Caco-2 (cell line): ENCODE data around the gene SUV39H2. TPM values are rescaled to one million over a fixed set of nuclear protein-coding genes. Genes with fewer than 3 reads are reported as not detected.
A peak's percentile ranks its signal among the peaks of the same experiment; 100 is the strongest.

ENCODE experiments used
- BruUV-seq: library from RNA; stranded (reverse); fragments of 400-500 nt; replicated peaks from 2 replicates; lab custom pipeline; 2021; lab: Mats Ljungman, UMichigan
- CTCF ChIA-PET: fragments of 300-600 bp; sonication (Branson Sonifier 250); formaldehyde crosslinking; loops from one replicate; lab custom pipeline; 2022; ENCODE audit warnings: antibody characterized with exemption; lab: Charles Lee
- POLR2A ChIA-PET: fragments of 300-600 bp; sonication (Branson Sonifier 250); formaldehyde crosslinking; loops from one replicate; lab custom pipeline; 2022; ENCODE audit warnings: antibody characterized with exemption; lab: Charles Lee
- DNase-seq, 2 experiments: peaks; one replicate each; pipeline versions ENCODE4 v3.0.0 to v3.0.0-alpha.2; 2020 to 2022
- H3K27me3 ChIP-seq: replicated peaks from 2 replicates; pipeline ENCODE4 v1.6.0; 2011; ENCODE audit warnings: low read length; ENCODE audit not compliant: control insufficient read depth, insufficient read depth
- H3K36me3 ChIP-seq: 2 replicates; pipeline ENCODE4 v1.5.1; 2011; ENCODE audit warnings: low read length; ENCODE audit not compliant: control insufficient read depth, insufficient read depth
- H3K4me1 ChIP-seq: fragments of 250-450 bp; sonication (Bioruptor Pico); 2 replicates; pipeline ENCODE4 v1.5.1; 2020; ENCODE audit warnings: mild to moderate bottlenecking
- H3K4me3 ChIP-seq: 2 replicates; pipeline ENCODE4 v1.5.1; 2011; ENCODE audit warnings: low read depth, mild to moderate bottlenecking, control low read depth, low read length
- H3K9me3 ChIP-seq: fragments of 250-450 bp; sonication (Bioruptor Pico); 2 replicates; pipeline ENCODE4 v1.5.1; 2020; ENCODE audit warnings: mild to moderate bottlenecking, moderate library complexity
- H3K27ac Mint-ChIP-seq: one replicate; pipeline ENCODE4 v1.8.0; 2022; ENCODE audit warnings: mixed read lengths; ENCODE audit not compliant: unreplicated experiment
- H3K27me3 Mint-ChIP-seq: one replicate; pipeline ENCODE4 v1.8.0; 2022; ENCODE audit warnings: mixed read lengths; ENCODE audit not compliant: insufficient read depth, unreplicated experiment
- H3K36me3 Mint-ChIP-seq: one replicate; pipeline ENCODE4 v1.8.0; 2022; ENCODE audit warnings: mild to moderate bottlenecking, mixed read lengths; ENCODE audit not compliant: insufficient read depth, unreplicated experiment
- H3K4me1 Mint-ChIP-seq: one replicate; pipeline ENCODE4 v1.8.0; 2022; ENCODE audit warnings: low read depth, mixed read lengths; ENCODE audit not compliant: unreplicated experiment
- H3K4me3 Mint-ChIP-seq: one replicate; pipeline ENCODE4 v1.8.0; 2022; ENCODE audit warnings: mild to moderate bottlenecking, moderate library complexity, mixed read lengths; ENCODE audit not compliant: unreplicated experiment
- H3K9me3 Mint-ChIP-seq: one replicate; pipeline ENCODE4 v1.8.0; 2022; ENCODE audit warnings: mixed read lengths; ENCODE audit not compliant: unreplicated experiment
- intact Hi-C: fragments of 100-400 bp; cut with micrococcal nuclease; formaldehyde crosslinking; loops from one replicate; pipeline ENCODE4 v1.10.0; 2022; ENCODE audit not compliant: unreplicated experiment
- total RNA-seq: library from RNA; stranded (reverse); gene quantifications from 2 replicates; pipeline ENCODE4 v1.2.3, GENCODE V29; 2022
- TF ChIP-seq, protein P1 (sequence below), 2 experiments: fragments of 200-600 bp in 1 of 2; IDR thresholded peaks; 1 replicate in 1 of 2; 2 replicates in 1 of 2; pipeline versions ENCODE4 v1.5.1 to v1.8.0; 2011 to 2022; ENCODE audit warnings: antibody characterized with exemption in 1 of 2, control low read depth in 1 of 2, inconsistent platforms in 1 of 2, low read depth in 1 of 2, low read length in 1 of 2, mild to moderate bottlenecking in 1 of 2, moderate library complexity in 1 of 2; ENCODE audit not compliant: insufficient read depth in 1 of 2, severe bottlenecking in 1 of 2, unreplicated experiment in 1 of 2

SUV39H2 gene
- total RNA-seq, 1 experiment from 2014 or later = 60.4 TPM

DNA sequence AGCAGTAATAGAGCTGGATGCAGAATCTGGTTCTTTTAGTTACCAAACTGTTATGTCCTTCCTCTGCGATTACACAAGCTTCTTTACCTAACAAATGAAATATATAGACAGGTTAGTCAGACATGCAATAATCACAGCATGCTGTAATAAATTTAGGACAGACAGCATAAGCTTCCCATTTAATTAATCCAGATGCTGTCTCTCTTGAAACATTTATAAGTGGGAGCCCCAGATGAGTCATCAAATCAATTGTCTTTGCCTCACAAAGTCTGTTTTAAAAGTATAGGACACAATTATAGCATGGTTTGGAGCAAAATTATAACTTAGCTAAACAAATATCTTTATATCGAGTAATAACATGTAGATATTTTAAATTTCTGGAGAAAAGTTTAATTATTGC, 42.5 kb upstream of the SUV39H2 start:
- peaks cover 15% of the 10 kb centered on the region for H3K4me1 Mint-ChIP-seq
- TF ChIP-seq, protein P1, sequence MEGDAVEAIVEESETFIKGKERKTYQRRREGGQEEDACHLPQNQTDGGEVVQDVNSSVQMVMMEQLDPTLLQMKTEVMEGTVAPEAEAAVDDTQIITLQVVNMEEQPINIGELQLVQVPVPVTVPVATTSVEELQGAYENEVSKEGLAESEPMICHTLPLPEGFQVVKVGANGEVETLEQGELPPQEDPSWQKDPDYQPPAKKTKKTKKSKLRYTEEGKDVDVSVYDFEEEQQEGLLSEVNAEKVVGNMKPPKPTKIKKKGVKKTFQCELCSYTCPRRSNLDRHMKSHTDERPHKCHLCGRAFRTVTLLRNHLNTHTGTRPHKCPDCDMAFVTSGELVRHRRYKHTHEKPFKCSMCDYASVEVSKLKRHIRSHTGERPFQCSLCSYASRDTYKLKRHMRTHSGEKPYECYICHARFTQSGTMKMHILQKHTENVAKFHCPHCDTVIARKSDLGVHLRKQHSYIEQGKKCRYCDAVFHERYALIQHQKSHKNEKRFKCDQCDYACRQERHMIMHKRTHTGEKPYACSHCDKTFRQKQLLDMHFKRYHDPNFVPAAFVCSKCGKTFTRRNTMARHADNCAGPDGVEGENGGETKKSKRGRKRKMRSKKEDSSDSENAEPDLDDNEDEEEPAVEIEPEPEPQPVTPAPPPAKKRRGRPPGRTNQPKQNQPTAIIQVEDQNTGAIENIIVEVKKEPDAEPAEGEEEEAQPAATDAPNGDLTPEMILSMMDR (IDR thresholded peaks at IDR 0.05; ENCODE audit: insufficient read depth in 1 of 2, low read depth in 1 of 2, low read length in 1 of 2, severe bottlenecking in 1 of 2, unreplicated experiment in 1 of 2) = no peak
- Histone ChIP-seq H3K27me3 (no peaks in the 10 kb centered on the region), H3K4me3 (no peak overlapping the region), H3K36me3 (no peaks in the 10 kb centered on the region), H3K9me3 (no peaks in the 10 kb centered on the region), H3K4me1 (no peaks in the 10 kb centered on the region; the same call in 1 of the 2 replicates)
- ChIA-PET CTCF (interaction anchor here (2.1 kb wide), 1 partner anchor 13 kb away, joined by 11 read pairs; no protein-coding TSS in a partner anchor), POLR2A (interaction anchor here (3.7 kb wide), 1 partner anchor 42 kb away, joined by 64 read pairs; the partner anchor contains the start of gene SUV39H2)
- peaks cover 39% of the 10 kb centered on the region for H3K36me3 Mint-ChIP-seq
- no TSS peak for BruUV-seq
- H3K27me3 Mint-ChIP-seq = no peaks in the 10 kb centered on the region
- DNase-seq = no peak
- intact Hi-C loops = loop anchor here (5.0 kb wide), 3 partner anchors 234 to 284 kb away; no protein-coding TSS in a partner anchor
- no peak overlapping the region for H3K27ac Mint-ChIP-seq
- H3K4me3 Mint-ChIP-seq = no peak overlapping the region
- no peaks in the 10 kb centered on the region for H3K9me3 Mint-ChIP-seq

GRCh38 chr10:14837003-14837756, 41.5 kb upstream of the SUV39H2 start:
- Mint-ChIP-seq H3K27ac (peak overlapping the region; percentile 91), H3K27me3 (no peaks in the 10 kb centered on the region), H3K4me1 (peaks cover 15% of the 10 kb centered on the region), H3K4me3 (peak overlapping the region; percentile 70), H3K36me3 (peaks cover 48% of the 10 kb centered on the region), H3K9me3 (no peaks in the 10 kb centered on the region)
- Histone ChIP-seq H3K9me3 (no peaks in the 10 kb centered on the region), H3K36me3 (no peaks in the 10 kb centered on the region), H3K4me3 (peak overlapping the region; percentile 68), H3K27me3 (no peaks in the 10 kb centered on the region), H3K4me1 (no peaks in the 10 kb centered on the region; the same call in 1 of the 2 replicates)
- CTCF ChIA-PET = interaction anchor here (0.6 to 2.1 kb wide), 9 partner anchors 12 to 281 kb away, joined by 3 to 13 read pairs (median 4); partner anchors contain the start of genes MEIG1 and SUV39H2
- intact Hi-C loops = loop anchor here (1.0 to 5.0 kb wide), 4 partner anchors 35 to 285 kb away; no protein-coding TSS in a partner anchor
- POLR2A ChIA-PET = interaction anchor here (0.5 to 3.7 kb wide), 22 partner anchors 8 to 796 kb away, joined by 3 to 64 read pairs (median 5); partner anchors contain the start of genes DCLRE1C, MEIG1, RPP38 and SUV39H2
- no peak for DNase-seq
- BruUV-seq = TSS peak; percentile 59
- TF ChIP-seq, protein P1 (IDR thresholded peaks at IDR 0.05; ENCODE audit: insufficient read depth in 1 of 2, low read depth in 1 of 2, low read length in 1 of 2, severe bottlenecking in 1 of 2, unreplicated experiment in 1 of 2) = no peak
